ENCODE results near the gene CAPN8.

The CAPN8 gene

GRCh38 chr1:223539750-223540149 lies 125.8 kb downstream of the CAPN8 start:
- peaks cover 19% of the 10 kb centered on the region; the same call in 1 of the 2 replicates for H3K27me3 ChIP-seq
- no peaks in the 10 kb centered on the region for H3K4me1 ChIP-seq
- no peak overlapping the region for H3K4me3 ChIP-seq (ENCODE audit: low read depth, low read length)
- no peak for TF ChIP-seq CTCF (IDR thresholded peaks at IDR 0.05; ENCODE audit: low read depth, low read length)
- no peaks in the 10 kb centered on the region for H3K9me3 ChIP-seq
- no peaks in the 10 kb centered on the region for H3K36me3 ChIP-seq
- DNase-seq, result no peak

DNA sequence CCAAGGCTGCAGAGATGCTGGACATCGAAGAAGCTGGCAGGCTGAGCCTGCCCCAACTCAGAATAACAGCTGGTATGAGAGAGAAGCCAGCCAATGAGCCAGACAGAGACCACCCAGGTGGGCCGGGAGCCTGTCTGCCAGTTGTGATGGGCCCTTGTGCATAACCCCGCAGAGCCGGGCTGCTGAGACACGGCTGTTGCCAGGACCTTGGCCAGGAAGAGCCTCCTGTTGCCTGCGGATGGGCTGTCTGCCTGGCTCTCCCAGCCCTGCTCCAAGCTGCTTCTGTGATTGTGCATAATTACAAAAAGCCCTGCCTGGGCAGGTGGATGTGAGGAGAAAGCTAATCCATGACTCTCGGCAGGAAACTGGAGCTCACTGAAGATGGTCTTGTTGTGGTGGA lies 126.5 kb downstream of the CAPN8 start:
- no peaks in the 10 kb centered on the region for H3K36me3 ChIP-seq
- H3K9me3 ChIP-seq, result no peaks in the 10 kb centered on the region
- peaks cover 19% of the 10 kb centered on the region; the same call in 1 of the 2 replicates for H3K27me3 ChIP-seq
- H3K4me1 ChIP-seq, result no peaks in the 10 kb centered on the region
- TF ChIP-seq CTCF (IDR thresholded peaks at IDR 0.05; ENCODE audit: low read depth, low read length), result no peak
- no peak overlapping the region for H3K4me3 ChIP-seq (ENCODE audit: low read depth, low read length)
- DNase-seq, result no peak

- TF ChIP-seq CTCF (IDR thresholded peaks at IDR 0.05; ENCODE audit: low read depth, low read length), result no peak
- Histone ChIP-seq H3K4me3 (ENCODE audit: low read depth, low read length) (no peak overlapping the region), H3K4me1 (no peaks in the 10 kb centered on the region), H3K27me3 (peaks cover 15% of the 10 kb centered on the region; the same call in 1 of the 2 replicates), H3K36me3 (no peaks in the 10 kb centered on the region), H3K9me3 (no peaks in the 10 kb centered on the region)
- no peak for DNase-seq
Measured at GRCh38 chr1:223535319-223535718, 130.2 kb downstream of the CAPN8 start.

GRCh38 chr1:223534677-223535076 lies 130.8 kb downstream of the CAPN8 start:
- TF ChIP-seq CTCF (IDR thresholded peaks at IDR 0.05; ENCODE audit: low read depth, low read length), result no peak

GRCh38 chr1:223533708-223534107 lies 131.8 kb downstream of the CAPN8 start:
- peaks cover 9% of the 10 kb centered on the region; the same call in 1 of the 2 replicates for H3K27me3 ChIP-seq
- no peaks in the 10 kb centered on the region for H3K36me3 ChIP-seq
- no peak for DNase-seq
- H3K4me3 ChIP-seq (ENCODE audit: low read depth, low read length), result no peak overlapping the region
- no peak for TF ChIP-seq CTCF (IDR thresholded peaks at IDR 0.05; ENCODE audit: low read depth, low read length)
- H3K9me3 ChIP-seq, result no peaks in the 10 kb centered on the region
- H3K4me1 ChIP-seq, result no peaks in the 10 kb centered on the region

More at GRCh38 chr1:223534677-223535076, 130.8 kb downstream of the CAPN8 start:
- Histone ChIP-seq H3K9me3 (no peaks in the 10 kb centered on the region), H3K4me1 (no peaks in the 10 kb centered on the region), H3K27me3 (peaks cover 9% of the 10 kb centered on the region; the same call in 1 of the 2 replicates), H3K4me3 (ENCODE audit: low read depth, low read length) (no peak overlapping the region), H3K36me3 (no peaks in the 10 kb centered on the region)
- DNase-seq, result no peak

DNA sequence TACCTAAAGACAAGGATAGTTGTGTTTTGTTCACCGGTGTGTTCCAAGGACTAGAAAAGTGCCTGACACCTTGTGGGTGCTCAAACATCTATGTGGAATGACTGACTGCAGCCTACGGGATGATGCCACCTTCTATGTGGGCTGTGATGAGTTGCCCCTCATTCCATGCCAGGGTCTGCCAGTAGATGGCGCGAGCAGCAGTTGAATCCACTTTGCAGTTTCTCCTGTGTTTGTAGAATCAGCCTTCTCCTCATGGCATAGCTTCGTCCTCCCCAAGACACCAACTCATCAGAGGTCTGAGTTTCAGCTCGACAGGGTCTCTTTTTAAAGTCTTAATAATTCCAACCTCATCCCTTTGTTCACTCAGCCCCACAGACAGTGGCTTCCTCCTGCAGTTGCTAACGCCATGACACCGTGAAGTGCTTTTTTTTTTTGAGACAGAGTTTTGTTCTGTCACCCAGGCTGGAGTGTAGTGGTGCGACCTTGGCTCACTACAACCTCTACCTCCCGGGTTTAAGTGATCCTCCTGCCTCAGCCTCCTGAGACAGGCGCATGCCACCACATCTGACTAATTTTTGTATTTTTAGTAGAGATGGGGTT lies 133.7 kb downstream of the CAPN8 start:
- DNase-seq, result peak; percentile 68
- peak; percentile 91 for TF ChIP-seq CTCF (IDR thresholded peaks at IDR 0.05; ENCODE audit: low read depth, low read length)
- H3K27me3 ChIP-seq, result peaks cover 9% of the 10 kb centered on the region; the same call in 1 of the 2 replicates
- no peaks in the 10 kb centered on the region; the same call in 1 of the 2 replicates for H3K4me1 ChIP-seq
- H3K9me3 ChIP-seq, result no peaks in the 10 kb centered on the region; the same call in 1 of the 2 replicates
- no peak overlapping the region for H3K4me3 ChIP-seq (ENCODE audit: low read depth, low read length)
- no peaks in the 10 kb centered on the region for H3K36me3 ChIP-seq

All from BE2C (cell line).